ENCODE measurements around the gene NT5DC3. TPM values are rescaled to one million over a fixed set of nuclear protein-coding genes. Genes with fewer than 3 reads are reported as not detected.

The NT5DC3 gene
- total and polyA plus RNA-seq, 2 donors (not counting 3 experiments of a cell fraction or from before 2014, with no cell fraction given), result 1.5 to 6.7 TPM

GRCh38 chr12:103783744-103784664 is 57.0 kb downstream of the NT5DC3 start:
- intact Hi-C loops (cut with micrococcal nuclease) (loop anchor here (5.0 kb wide), 1 partner anchor 73 kb away; no protein-coding TSS in a partner anchor), dilution Hi-C loops (cut with MboI; ENCODE audit: extremely low pct_ligation_motif_present, low sequenced_read_pairs) (no loop called here)
- Histone ChIP-seq H4K20me1 (replicated peaks; ENCODE audit: control insufficient read depth, extremely low read depth, insufficient read depth, low read length) (no peaks in the 10 kb centered on the region), H3K9ac (replicated peaks; ENCODE audit: extremely low read depth, insufficient read depth, low read length) (no peak overlapping the region), H3K27me3 (ENCODE audit: control insufficient read depth in 2 of 2, insufficient read depth in 2 of 2, low read length in 2 of 2) (no peaks in the 10 kb centered on the region), H3K4me2 (ENCODE audit: insufficient read depth, low read length) (no peak overlapping the region), H3K4me1 (ENCODE audit: control insufficient read depth, extremely low read depth, insufficient read depth, low read length) (no peaks in the 10 kb centered on the region), H3K27ac (ENCODE audit: insufficient read depth, low read depth, low read length) (no peak overlapping the region), H3K79me2 (ENCODE audit: control insufficient read depth, insufficient read depth, low read length) (no peaks in the 10 kb centered on the region), H2AFZ (ENCODE audit: low read depth, low read length) (no peak overlapping the region), H3K9me3 (replicated peaks; ENCODE audit: control insufficient read depth, insufficient read depth, low read length) (no peaks in the 10 kb centered on the region), H3K36me3 (ENCODE audit: control insufficient read depth in 2 of 2, extremely low read depth in 1 of 2, insufficient read depth in 2 of 2, low read length in 2 of 2) (no peaks in the 10 kb centered on the region), H3K9me1 (replicated peaks; ENCODE audit: control insufficient read depth, extremely low read depth, insufficient read depth, low read length) (no peaks in the 10 kb centered on the region), H3K4me3 (replicated peaks in 1 of 3; ENCODE audit: insufficient read depth in 1 of 3, low read depth in 1 of 3, low read length in 3 of 3) (no peak overlapping the region)
- POLR2A ChIA-PET, result no interaction called here
- FAIRE-seq, result no peak
- TF ChIP-seq FOS (IDR thresholded peaks at IDR 0.05; ENCODE audit: borderline replicate concordance, insufficient read depth, low read length) (no peak), MYC (IDR thresholded peaks at IDR 0.05; ENCODE audit: low read depth, low read length) (no peak)
- TF ChIP-seq, protein P1, sequence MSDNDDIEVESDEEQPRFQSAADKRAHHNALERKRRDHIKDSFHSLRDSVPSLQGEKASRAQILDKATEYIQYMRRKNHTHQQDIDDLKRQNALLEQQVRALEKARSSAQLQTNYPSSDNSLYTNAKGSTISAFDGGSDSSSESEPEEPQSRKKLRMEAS (IDR thresholded peaks at IDR 0.05; ENCODE audit: insufficient read depth, insufficient read length), result no peak
- TF ChIP-seq, protein P2, sequence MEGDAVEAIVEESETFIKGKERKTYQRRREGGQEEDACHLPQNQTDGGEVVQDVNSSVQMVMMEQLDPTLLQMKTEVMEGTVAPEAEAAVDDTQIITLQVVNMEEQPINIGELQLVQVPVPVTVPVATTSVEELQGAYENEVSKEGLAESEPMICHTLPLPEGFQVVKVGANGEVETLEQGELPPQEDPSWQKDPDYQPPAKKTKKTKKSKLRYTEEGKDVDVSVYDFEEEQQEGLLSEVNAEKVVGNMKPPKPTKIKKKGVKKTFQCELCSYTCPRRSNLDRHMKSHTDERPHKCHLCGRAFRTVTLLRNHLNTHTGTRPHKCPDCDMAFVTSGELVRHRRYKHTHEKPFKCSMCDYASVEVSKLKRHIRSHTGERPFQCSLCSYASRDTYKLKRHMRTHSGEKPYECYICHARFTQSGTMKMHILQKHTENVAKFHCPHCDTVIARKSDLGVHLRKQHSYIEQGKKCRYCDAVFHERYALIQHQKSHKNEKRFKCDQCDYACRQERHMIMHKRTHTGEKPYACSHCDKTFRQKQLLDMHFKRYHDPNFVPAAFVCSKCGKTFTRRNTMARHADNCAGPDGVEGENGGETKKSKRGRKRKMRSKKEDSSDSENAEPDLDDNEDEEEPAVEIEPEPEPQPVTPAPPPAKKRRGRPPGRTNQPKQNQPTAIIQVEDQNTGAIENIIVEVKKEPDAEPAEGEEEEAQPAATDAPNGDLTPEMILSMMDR (IDR thresholded peaks at IDR 0.05; ENCODE audit: extremely low read depth in 1 of 2, insufficient read depth in 1 of 2, low read depth in 1 of 2, low read length in 2 of 2), result no peak
- CTCF ChIA-PET, result interaction anchor here (0.8 to 1.0 kb wide), 2 partner anchors 86 to 87 kb away, joined by 3 read pairs; no protein-coding TSS in a partner anchor
- no peak for DNase-seq (ENCODE audit: low read depth, low spot score)
- no TSS peak for BruUV-seq (replicated peaks)

Measured in endothelial cell of umbilical vein (primary cell).